ENCODE data around the gene SPACDR.

SPACDR gene

GRCh38 chr7:100429637-100430492 lies 34.2 kb downstream of the SPACDR start, which contains the start of gene MEPCE:
TSS of gene MEPCE (plus strand) at chr7:100429831. CDS start at chr7:100430019, 188 bp downstream.
- Histone ChIP-seq H3K36me3 (ENCODE audit: control insufficient read depth, low read depth, low read length) (peaks cover 34% of the 10 kb centered on the region), H3K4me1 (ENCODE audit: control insufficient read depth, low read depth, low read length) (peaks cover 4% of the 10 kb centered on the region), H3K9ac (ENCODE audit: low read length) (peak within 1 kb of the TSS; percentile 98)

GRCh38 chr7:100428967-100429636 lies 35.0 kb downstream of the SPACDR start:
- Histone ChIP-seq H3K9me3 (ENCODE audit: control insufficient read depth, low read depth, low read length) (no peaks in the 10 kb centered on the region), H3K4me1 (ENCODE audit: control insufficient read depth, low read depth, low read length) (peaks cover 4% of the 10 kb centered on the region), H3K9ac (ENCODE audit: low read length) (peak overlapping the region; percentile 98), H3K27me3 (ENCODE audit: control insufficient read depth, insufficient read depth, low read length) (peaks cover 10% of the 10 kb centered on the region), H3K36me3 (ENCODE audit: control insufficient read depth, low read depth, low read length) (peaks cover 27% of the 10 kb centered on the region), H3K27ac (ENCODE audit: low read length) (peak overlapping the region; percentile 97), H3K4me3 (ENCODE audit: low read length) (peak overlapping the region; percentile 96)

More at GRCh38 chr7:100429637-100430492, 34.2 kb downstream of the SPACDR start, which contains the start of gene MEPCE:
- no peaks in the 10 kb centered on the region for H3K9me3 ChIP-seq (ENCODE audit: control insufficient read depth, low read depth, low read length)
- H3K4me3 ChIP-seq (ENCODE audit: low read length): peak within 1 kb of the TSS; percentile 96
- H3K27ac ChIP-seq (ENCODE audit: low read length): peak within 1 kb of the TSS; percentile 97
- H3K27me3 ChIP-seq (ENCODE audit: control insufficient read depth, insufficient read depth, low read length): peaks cover 10% of the 10 kb centered on the region

GRCh38 chr7:100428199-100428966 lies 35.7 kb downstream of the SPACDR start, which contains the start of gene ZCWPW1:
TSS of gene ZCWPW1 (minus strand) at chr7:100428703. CDS start at chr7:100420649, 8,054 bp downstream.
- Histone ChIP-seq H3K9ac (ENCODE audit: low read length) (peak within 1 kb of the TSS; percentile 98), H3K4me1 (ENCODE audit: control insufficient read depth, low read depth, low read length) (peaks cover 4% of the 10 kb centered on the region), H3K36me3 (ENCODE audit: control insufficient read depth, low read depth, low read length) (peaks cover 19% of the 10 kb centered on the region), H3K27me3 (ENCODE audit: control insufficient read depth, insufficient read depth, low read length) (peaks cover 10% of the 10 kb centered on the region), H3K9me3 (ENCODE audit: control insufficient read depth, low read depth, low read length) (no peaks in the 10 kb centered on the region), H3K27ac (ENCODE audit: low read length) (peak within 1 kb of the TSS; percentile 97), H3K4me3 (ENCODE audit: low read length) (peak within 1 kb of the TSS; percentile 96)

GRCh38 chr7:100427762-100428198 lies 36.3 kb downstream of the SPACDR start:
- no peak overlapping the region for H3K27ac ChIP-seq (ENCODE audit: low read length)
- peak overlapping the region; percentile 96 for H3K4me3 ChIP-seq (ENCODE audit: low read length)
- H3K9me3 ChIP-seq (ENCODE audit: control insufficient read depth, low read depth, low read length): no peaks in the 10 kb centered on the region
- H3K27me3 ChIP-seq (ENCODE audit: control insufficient read depth, insufficient read depth, low read length): peaks cover 10% of the 10 kb centered on the region
- peaks cover 13% of the 10 kb centered on the region for H3K36me3 ChIP-seq (ENCODE audit: control insufficient read depth, low read depth, low read length)
- H3K9ac ChIP-seq (ENCODE audit: low read length): no peak overlapping the region
- peaks cover 4% of the 10 kb centered on the region for H3K4me1 ChIP-seq (ENCODE audit: control insufficient read depth, low read depth, low read length)

GRCh38 chr7:100426516-100426915 lies 37.5 kb downstream of the SPACDR start:
- Histone ChIP-seq H3K4me1 (ENCODE audit: control insufficient read depth, low read depth, low read length) (peaks cover 4% of the 10 kb centered on the region), H3K9ac (ENCODE audit: low read length) (no peak overlapping the region)

GRCh38 chr7:100425347-100425746 lies 38.7 kb downstream of the SPACDR start:
- H3K36me3 ChIP-seq (ENCODE audit: control insufficient read depth, low read depth, low read length): no peaks in the 10 kb centered on the region
- no peaks in the 10 kb centered on the region for H3K9me3 ChIP-seq (ENCODE audit: control insufficient read depth, low read depth, low read length)
- no peak overlapping the region for H3K9ac ChIP-seq (ENCODE audit: low read length)
- H3K27ac ChIP-seq (ENCODE audit: low read length): no peak overlapping the region
- no peaks in the 10 kb centered on the region for H3K4me1 ChIP-seq (ENCODE audit: control insufficient read depth, low read depth, low read length)
- H3K4me3 ChIP-seq (ENCODE audit: low read length): no peak overlapping the region
- H3K27me3 ChIP-seq (ENCODE audit: control insufficient read depth, insufficient read depth, low read length): peaks cover 10% of the 10 kb centered on the region

More at GRCh38 chr7:100426516-100426915, 37.5 kb downstream of the SPACDR start:
- no peak overlapping the region for H3K27ac ChIP-seq (ENCODE audit: low read length)
- H3K27me3 ChIP-seq (ENCODE audit: control insufficient read depth, insufficient read depth, low read length): peaks cover 10% of the 10 kb centered on the region
- H3K9me3 ChIP-seq (ENCODE audit: control insufficient read depth, low read depth, low read length): no peaks in the 10 kb centered on the region
- H3K36me3 ChIP-seq (ENCODE audit: control insufficient read depth, low read depth, low read length): peaks cover 4% of the 10 kb centered on the region
- no peak overlapping the region for H3K4me3 ChIP-seq (ENCODE audit: low read length)

GRCh38 chr7:100423315-100423714 lies 40.7 kb downstream of the SPACDR start:
- no peaks in the 10 kb centered on the region for H3K4me1 ChIP-seq (ENCODE audit: control insufficient read depth, low read depth, low read length)
- H3K4me3 ChIP-seq (ENCODE audit: low read length): no peak overlapping the region
- no peak overlapping the region for H3K9ac ChIP-seq (ENCODE audit: low read length)
- H3K9me3 ChIP-seq (ENCODE audit: control insufficient read depth, low read depth, low read length): no peaks in the 10 kb centered on the region
- no peak overlapping the region for H3K27ac ChIP-seq (ENCODE audit: low read length)
- no peaks in the 10 kb centered on the region for H3K36me3 ChIP-seq (ENCODE audit: control insufficient read depth, low read depth, low read length)
- peaks cover 10% of the 10 kb centered on the region for H3K27me3 ChIP-seq (ENCODE audit: control insufficient read depth, insufficient read depth, low read length)

GRCh38 chr7:100419660-100420226 lies 44.3 kb downstream of the SPACDR start:
- H3K4me1 ChIP-seq (ENCODE audit: control insufficient read depth, low read depth, low read length): no peaks in the 10 kb centered on the region
- no peak overlapping the region for H3K9ac ChIP-seq (ENCODE audit: low read length)
- no peaks in the 10 kb centered on the region for H3K27me3 ChIP-seq (ENCODE audit: control insufficient read depth, insufficient read depth, low read length)
- H3K36me3 ChIP-seq (ENCODE audit: control insufficient read depth, low read depth, low read length): no peaks in the 10 kb centered on the region
- H3K4me3 ChIP-seq (ENCODE audit: low read length): no peak overlapping the region
- no peaks in the 10 kb centered on the region for H3K9me3 ChIP-seq (ENCODE audit: control insufficient read depth, low read depth, low read length)
- no peak overlapping the region for H3K27ac ChIP-seq (ENCODE audit: low read length)

GRCh38 chr7:100418930-100419659 lies 45.0 kb downstream of the SPACDR start:
- Histone ChIP-seq H3K27ac (ENCODE audit: low read length) (no peak overlapping the region), H3K36me3 (ENCODE audit: control insufficient read depth, low read depth, low read length) (no peaks in the 10 kb centered on the region), H3K4me3 (ENCODE audit: low read length) (no peak overlapping the region), H3K9me3 (ENCODE audit: control insufficient read depth, low read depth, low read length) (no peaks in the 10 kb centered on the region), H3K9ac (ENCODE audit: low read length) (no peak overlapping the region), H3K27me3 (ENCODE audit: control insufficient read depth, insufficient read depth, low read length) (no peaks in the 10 kb centered on the region), H3K4me1 (ENCODE audit: control insufficient read depth, low read depth, low read length) (no peaks in the 10 kb centered on the region)

- H3K36me3 ChIP-seq (ENCODE audit: control insufficient read depth, low read depth, low read length): no peaks in the 10 kb centered on the region
- no peak overlapping the region for H3K27ac ChIP-seq (ENCODE audit: low read length)
- H3K9me3 ChIP-seq (ENCODE audit: control insufficient read depth, low read depth, low read length): no peaks in the 10 kb centered on the region
- H3K4me3 ChIP-seq (ENCODE audit: low read length): no peak overlapping the region
- H3K9ac ChIP-seq (ENCODE audit: low read length): no peak overlapping the region
- no peaks in the 10 kb centered on the region for H3K4me1 ChIP-seq (ENCODE audit: control insufficient read depth, low read depth, low read length)
- H3K27me3 ChIP-seq (ENCODE audit: control insufficient read depth, insufficient read depth, low read length): no peaks in the 10 kb centered on the region
Observed at GRCh38 chr7:100415448-100415847, 48.6 kb downstream of the SPACDR start.

All from iPS-18a (cell line).